Activated CD4-positive, alpha-beta T cell treated with anti-CD3 and anti-CD28 coated beads for 4 hours (primary cell): ENCODE measurements around the gene RTTN.

ENCODE experiments used
- DNase-seq, 2 donors: peaks; one replicate each; pipeline ENCODE4 v3.0.0-alpha.2; 2020

The RTTN gene

DNA sequence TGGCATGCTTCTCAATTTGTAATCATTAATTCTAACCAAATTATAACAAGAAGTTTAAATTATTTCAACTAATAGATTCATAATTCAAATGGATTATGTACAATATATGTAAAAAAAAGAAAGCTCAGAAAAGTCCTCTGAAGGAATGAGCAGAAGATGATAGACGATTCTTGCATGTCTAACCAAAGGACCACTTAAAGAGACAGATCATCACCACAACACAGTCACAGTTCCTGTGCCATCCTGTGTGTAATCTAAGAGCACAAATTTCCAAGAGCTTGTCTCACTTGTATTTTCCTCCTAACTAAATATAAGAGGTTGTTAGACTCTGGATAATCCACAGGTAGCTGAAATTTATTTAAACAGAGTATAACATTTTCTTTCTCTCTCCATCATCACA, 135.5 kb downstream of the RTTN start:
- DNase-seq = no peak

DNA sequence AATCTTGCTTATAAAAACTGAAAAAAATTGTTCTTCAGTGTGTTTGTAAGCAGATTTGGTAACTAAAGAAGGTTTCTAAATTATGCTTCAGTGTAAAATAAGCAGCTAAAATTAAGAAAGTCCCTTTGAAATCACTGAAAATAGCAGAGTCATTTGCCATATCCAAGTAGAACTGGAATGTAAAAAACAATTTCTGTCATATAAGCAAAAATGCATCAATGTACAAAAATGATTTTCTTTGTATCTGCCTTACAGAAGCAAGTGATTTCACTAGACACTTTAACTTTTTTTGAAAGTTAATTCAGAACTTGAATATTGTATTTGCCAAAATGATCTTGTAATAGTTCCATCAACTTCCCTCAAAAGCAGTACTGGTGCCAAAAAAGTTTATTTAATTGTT, 136.1 kb downstream of the RTTN start:
- DNase-seq = no peak

DNA sequence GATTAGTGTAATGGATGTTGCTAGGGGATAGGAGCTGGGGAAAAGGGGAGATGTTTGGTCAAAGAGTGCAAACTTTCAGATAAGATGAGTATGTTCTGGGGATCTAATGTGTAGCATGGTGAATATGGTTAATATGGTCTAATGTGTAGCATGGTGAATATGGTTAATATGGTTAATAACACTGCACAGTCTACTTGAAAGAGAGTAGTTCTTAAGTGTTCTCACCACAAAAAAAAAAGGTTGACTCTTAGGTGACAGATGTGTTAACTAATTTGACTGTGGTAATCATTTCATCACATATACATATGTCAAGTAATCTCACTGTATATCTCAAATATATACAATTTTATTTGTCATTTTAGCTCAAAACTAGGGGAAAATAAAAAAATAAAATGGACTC, 136.5 kb downstream of the RTTN start:
- no peak for DNase-seq

- no peak for DNase-seq
Measured at GRCh38 chr18:70059684-70060083, 145.8 kb downstream of the RTTN start.

DNA sequence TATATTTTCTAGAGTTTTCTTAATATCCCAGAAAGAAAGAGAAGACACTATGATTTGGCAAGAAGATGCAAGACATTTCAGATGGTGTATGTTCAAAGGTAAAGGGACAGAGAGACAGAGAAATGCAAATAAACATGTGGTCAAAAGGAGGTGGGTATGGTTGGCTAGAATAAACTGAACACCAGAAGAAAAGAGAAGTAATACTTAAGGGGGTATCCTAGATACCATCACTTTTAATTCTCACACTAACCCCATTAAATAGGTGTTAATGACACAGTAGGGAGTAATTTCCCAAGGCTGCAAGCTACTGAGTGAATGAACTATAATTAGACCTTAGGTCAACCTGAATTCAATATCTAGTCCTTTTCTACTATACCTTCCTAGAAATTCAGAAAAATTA, 146.6 kb downstream of the RTTN start:
- DNase-seq = no peak

DNA sequence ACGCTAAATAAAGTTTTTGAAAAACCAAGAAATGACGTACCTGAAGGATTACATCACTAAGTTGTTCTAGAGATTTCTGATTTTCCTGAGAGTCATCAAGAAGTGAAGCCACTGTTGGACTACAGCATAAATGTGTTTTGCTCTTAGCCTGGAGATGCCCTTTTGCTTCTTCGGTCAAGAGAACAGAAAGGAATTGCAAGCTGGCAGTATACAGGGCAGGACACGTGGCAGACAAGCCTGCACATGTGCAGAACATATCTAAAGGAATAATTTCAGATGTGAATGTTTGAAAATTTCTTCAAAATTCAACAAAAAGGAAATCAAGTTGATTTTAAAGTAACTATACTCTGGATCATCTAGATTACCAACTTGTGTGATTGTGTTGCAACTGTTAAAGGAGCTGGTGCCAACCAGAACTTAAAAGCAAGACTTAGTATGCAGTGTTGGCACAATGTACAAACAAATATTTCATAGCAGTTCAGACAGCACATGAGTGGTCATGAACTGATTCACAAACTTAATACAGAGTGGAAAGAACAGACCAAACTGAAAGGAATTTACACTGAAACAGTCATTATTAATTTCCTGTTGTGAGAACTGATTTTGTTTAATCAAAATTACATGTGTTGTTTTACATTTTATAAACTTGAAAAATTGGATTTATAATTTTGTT, 157.4 kb downstream of the RTTN start:
- DNase-seq = no peak

GRCh38 chr18:70046796-70047195, 158.7 kb downstream of the RTTN start:
- no peak for DNase-seq

DNA sequence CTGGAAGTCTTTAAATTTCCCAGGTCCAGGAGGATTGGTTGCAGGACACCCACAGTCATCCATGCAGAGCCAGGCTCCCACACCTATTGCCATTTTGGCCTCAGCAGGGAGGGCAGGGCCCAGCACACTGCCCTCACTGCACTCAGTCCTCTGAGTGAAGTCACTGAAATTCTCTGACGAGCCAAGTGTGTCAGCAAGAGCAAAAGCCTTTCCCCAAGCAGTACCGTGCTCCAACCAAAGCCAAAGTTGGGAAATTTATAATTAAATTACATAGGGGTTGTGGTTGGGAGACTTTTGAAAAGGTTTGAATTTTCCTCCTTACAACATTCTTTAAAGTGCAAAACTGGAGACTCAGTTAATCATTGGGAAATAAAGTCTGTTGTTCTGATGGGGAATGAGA, 159.3 kb downstream of the RTTN start:
- DNase-seq = no peak

GRCh38 chr18:70044632-70045031, 160.9 kb downstream of the RTTN start:
- no peak for DNase-seq

GRCh38 chr18:70041459-70042050, 163.9 kb downstream of the RTTN start:
- no peak for DNase-seq

DNA sequence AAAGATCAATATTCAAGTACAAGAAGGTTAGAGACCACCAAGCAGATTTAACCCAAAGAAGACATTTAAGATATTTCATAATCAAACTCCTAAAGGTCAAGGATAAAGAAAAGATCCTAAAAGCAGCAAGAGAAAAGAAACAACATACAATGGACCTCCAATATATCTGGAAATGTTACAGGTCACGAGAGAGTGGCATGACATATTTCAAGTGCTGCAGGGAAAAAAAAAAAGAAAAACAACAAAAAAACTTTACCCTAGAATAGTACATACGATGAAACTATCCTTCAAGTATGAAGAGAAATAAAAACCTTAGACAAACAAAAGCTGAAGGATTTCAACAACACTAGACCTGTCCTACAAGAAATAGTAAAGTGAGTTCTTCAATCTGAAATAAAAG, 166.3 kb downstream of the RTTN start:
- no peak for DNase-seq

- DNase-seq = no peak
Measured at GRCh38 chr18:70037431-70038061, 167.9 kb downstream of the RTTN start.

DNA sequence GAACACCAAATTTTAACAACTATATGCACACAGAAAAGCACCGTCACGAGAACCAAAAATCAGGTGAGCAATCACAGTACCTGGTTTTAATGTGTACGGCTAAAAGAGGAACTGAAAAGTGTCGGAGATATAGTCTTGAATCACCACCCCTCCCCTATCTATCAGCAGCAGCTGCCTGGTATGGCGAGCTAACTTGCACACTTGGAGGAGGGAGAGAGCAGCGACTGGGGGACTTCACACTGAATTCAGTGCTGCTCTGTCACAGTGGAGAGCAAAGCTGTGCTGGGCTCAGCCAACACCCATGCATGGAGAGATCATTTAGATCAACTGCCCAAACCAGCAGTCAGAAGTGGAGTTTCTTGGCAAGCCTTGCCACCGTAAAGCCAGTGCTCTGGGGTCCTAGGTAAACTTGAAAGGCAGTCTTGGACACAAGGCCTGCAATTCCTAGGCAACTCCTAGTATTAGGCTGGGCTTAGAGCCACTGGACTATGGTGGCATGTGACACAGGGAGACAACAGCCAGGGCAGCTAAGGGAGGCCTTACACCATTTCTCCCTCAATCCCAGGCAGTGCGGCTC, 168.6 kb downstream of the RTTN start:
- DNase-seq = no peak

DNA sequence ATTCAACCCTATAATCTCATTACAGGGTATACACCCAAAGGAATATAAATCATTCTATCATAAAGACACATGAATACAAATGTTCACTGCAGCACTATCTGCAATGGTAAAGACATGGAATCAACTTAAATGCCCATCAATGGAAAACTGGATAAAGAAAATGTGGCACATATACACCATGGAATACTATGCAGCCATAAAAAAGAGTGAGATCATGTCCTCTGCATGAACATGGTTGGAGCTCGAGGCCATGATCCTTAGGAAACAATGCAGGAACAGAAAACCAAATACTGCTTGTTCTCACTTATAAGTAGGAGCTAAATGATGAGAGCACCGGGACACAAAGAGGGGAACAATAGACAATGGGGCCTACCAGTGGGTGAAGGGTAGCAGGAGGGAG, 169.3 kb downstream of the RTTN start:
- DNase-seq = no peak

DNA sequence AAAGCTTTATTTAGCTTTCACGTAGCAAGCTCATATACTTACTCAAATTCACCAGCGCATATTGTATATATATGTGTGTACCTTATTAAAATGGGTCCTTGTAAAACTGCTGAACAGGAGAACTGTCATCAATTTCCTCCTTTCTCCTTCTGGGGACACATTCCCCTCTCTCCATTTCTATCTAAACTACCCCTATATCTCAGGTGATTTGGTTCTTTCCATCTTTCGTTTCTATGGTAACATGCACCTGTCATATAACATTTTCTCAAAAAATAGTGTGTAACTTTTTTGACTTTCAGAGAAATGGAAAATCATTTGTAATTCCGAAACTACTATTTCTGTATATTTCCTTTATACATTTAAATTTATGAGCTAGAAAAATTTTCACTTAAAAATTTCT, 174.3 kb downstream of the RTTN start:
- DNase-seq = no peak

- no peak for DNase-seq
Measured at GRCh38 chr18:70030728-70031127, 174.8 kb downstream of the RTTN start.

DNA sequence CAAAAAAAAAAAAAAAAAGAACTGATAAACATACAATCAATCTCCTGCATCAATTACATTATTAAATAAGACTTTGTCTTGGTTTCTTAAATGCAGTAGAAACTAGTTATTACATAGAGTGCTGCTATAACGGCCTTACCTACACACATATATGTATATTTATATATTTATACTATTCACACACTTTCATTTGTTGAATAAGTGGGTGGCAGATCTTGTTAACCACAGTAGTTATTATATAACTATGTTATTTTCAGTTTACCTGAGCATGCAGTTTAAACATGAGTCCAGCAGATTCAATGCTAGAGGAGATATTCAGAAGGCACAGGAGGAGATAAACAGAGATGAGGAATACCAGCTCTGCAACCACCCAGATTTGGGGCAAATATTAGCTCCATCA, 176.3 kb downstream of the RTTN start:
- no peak for DNase-seq

DNA sequence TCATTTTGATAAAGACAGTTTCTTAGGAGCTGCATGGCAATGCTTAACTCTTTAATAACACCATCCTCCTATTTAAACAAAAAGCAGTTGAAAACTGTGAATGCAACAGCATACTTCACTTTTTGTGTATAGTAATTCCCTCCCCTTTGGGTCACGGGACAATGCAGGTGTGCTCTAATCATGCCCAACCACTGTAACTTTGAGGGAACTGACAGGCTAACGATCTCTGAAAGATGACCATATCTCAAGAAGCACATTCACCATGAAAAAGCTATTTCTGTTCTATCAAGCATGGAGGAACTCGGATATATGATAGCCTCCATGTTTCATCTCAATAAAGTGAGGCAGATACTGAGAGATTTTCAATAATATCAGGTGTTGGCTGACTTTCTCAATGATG, 176.8 kb downstream of the RTTN start:
- no peak for DNase-seq

GRCh38 chr18:70028084-70028483, 177.4 kb downstream of the RTTN start:
- no peak for DNase-seq

DNA sequence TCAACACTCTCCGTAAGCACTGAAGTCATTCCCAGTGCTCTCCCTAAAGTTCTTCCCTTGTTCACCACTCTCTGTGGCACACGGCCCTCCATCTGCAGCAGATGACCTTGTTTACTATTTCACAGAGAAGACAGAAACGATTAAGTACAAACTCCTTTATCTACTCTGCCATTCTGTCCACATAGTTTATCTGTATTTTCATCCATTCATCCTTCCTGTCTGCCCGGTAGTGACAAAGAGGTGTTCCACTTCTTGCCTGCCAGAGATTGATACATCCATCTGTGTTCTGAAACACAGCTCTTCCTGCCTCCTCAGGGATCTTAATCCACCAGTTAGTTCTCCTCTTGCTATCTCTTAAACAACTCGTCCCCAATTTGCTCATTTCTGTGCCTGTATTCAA, 179.9 kb downstream of the RTTN start:
- DNase-seq = no peak

GRCh38 chr18:70024829-70025228, 180.7 kb downstream of the RTTN start:
- no peak for DNase-seq

DNA sequence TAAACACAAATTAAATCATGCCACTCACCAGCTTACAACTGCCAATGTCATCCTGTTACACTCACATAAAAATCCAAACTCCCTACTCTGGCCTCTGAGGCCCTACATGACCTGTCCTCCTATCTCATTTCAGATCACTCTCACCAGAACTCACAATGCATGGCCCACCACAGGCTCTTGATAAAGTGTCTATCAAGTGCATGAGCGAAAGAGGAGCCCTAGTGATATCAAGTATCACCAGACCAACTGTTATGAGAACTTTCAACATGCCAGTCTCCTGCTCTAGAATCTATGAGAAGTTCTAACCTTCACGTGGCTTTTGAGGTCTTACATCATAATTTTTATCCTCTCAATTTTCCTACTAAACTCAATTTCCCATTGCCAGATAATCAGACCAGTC, 181.4 kb downstream of the RTTN start:
- no peak for DNase-seq

GRCh38 chr18:70022636-70023035, 182.9 kb downstream of the RTTN start:
- no peak for DNase-seq

DNA sequence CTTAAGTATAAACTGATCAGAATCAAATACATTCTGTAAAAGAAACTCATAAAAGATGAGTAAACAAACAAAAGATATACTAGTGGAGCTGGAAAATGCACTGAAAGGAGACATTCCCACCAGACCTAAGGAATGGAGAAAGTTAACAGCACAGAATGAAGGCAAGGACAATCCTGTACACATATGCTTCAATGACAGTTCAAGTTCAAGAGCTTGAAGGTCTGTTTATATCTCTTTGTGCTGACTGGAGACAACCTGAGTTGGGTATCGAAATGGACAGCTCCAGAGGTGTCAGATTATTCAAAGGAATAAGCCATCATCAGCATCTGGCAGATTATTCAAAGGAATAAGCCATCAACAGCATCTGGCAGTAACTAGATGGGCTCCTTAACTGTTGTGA, 184.0 kb downstream of the RTTN start:
- no peak for DNase-seq
